ENCODE data around the gene TMX4. TPM values are rescaled to one million over a fixed set of nuclear protein-coding genes. Genes with fewer than 3 reads are reported as not detected.

The TMX4 gene
- total and polyA plus RNA-seq, 2 of the 4 experiments (the other 2 are of a cell fraction): 5.4 to 13.6 TPM

- H3K9me3 ChIP-seq (ENCODE audit: control insufficient read depth, insufficient read depth, low read length): no peaks in the 10 kb centered on the region
- no peaks in the 10 kb centered on the region for H3K36me3 ChIP-seq (ENCODE audit: control insufficient read depth, insufficient read depth, low read length)
- ATAC-seq (ENCODE audit: low read depth): no peak
- H4K8ac ChIP-seq (ENCODE audit: low read depth in 2 of 2, low read length in 2 of 2): no peak overlapping the region
- no peak overlapping the region for H4K5ac ChIP-seq (ENCODE audit: low read depth, low read length)
- no peak overlapping the region for H2BK20ac ChIP-seq (ENCODE audit: low read depth, low read length)
- no peak overlapping the region for H3K9ac ChIP-seq (ENCODE audit: low read depth, low read length)
- dilution Hi-C loops (cut with HindIII; ENCODE audit: low sequenced_read_pairs, unreplicated experiment) (no loop called here), intact Hi-C loops (cut with micrococcal nuclease) (no loop called here), in situ Hi-C loops (cut with MboI; ENCODE audit: low sequenced_read_pairs) (no loop called here)
- H3K4me2 ChIP-seq (ENCODE audit: low read depth, low read length): no peak overlapping the region
- H3K4me1 ChIP-seq (ENCODE audit: control insufficient read depth, insufficient read depth, low read length): no peaks in the 10 kb centered on the region
- ChIA-PET CTCF (interaction anchor here (0.6 kb wide), 1 partner anchor 1200 kb away, joined by 5 read pairs; no protein-coding TSS in a partner anchor), POLR2A (ENCODE audit: unreplicated experiment) (no interaction called here)
- no peak overlapping the region for H3K14ac ChIP-seq (replicated peaks; ENCODE audit: low read depth, low read length)
- H3K9me1 ChIP-seq (ENCODE audit: insufficient read depth, low read length): no peaks in the 10 kb centered on the region
- H4K20me1 ChIP-seq (ENCODE audit: insufficient read depth, low read length): no peaks in the 10 kb centered on the region
- no peak overlapping the region; the same call in 2 of the 3 replicates for H2BK15ac ChIP-seq (ENCODE audit: low read depth, low read length)
- H2BK5ac ChIP-seq (ENCODE audit: low read depth, low read length, poor library complexity, severe bottlenecking): no peak overlapping the region
- no peak overlapping the region for H3K4ac ChIP-seq (ENCODE audit: low read depth, low read length)
- no CpG with 5 or more reads among the region's 10 CpGs for WGBS, 2 experiments (ENCODE audit: extremely low coverage in 2 of 2, insufficient read length in 1 of 2)
- BruUV-seq (replicated peaks): no TSS peak
- H2BK120ac ChIP-seq (ENCODE audit: low read depth, low read length): no peak overlapping the region
- H3K18ac ChIP-seq (ENCODE audit: low read depth, low read length): no peak overlapping the region
- no peak overlapping the region for H3K4me3 ChIP-seq (ENCODE audit: insufficient read depth, low read depth, low read length)
- H4K91ac ChIP-seq (ENCODE audit: insufficient read depth, low read depth, low read length): no peak overlapping the region
- H2AFZ ChIP-seq (replicated peaks; ENCODE audit: low read length, poor library complexity): no peak overlapping the region
- H2AK9ac ChIP-seq (replicated peaks; ENCODE audit: low read depth, low read length, poor library complexity): no peak overlapping the region
- H3K79me1 ChIP-seq (ENCODE audit: low read depth in 1 of 2, low read length in 2 of 2): peaks cover 3 to 8% of the 10 kb centered on the region in 2 experiments
- no peaks in the 10 kb centered on the region; the same call in 1 of the 2 replicates for H3K27me3 ChIP-seq (ENCODE audit: control insufficient read depth, insufficient read depth, low read length)
- H3K56ac ChIP-seq (ENCODE audit: extremely low read depth, insufficient read depth, low read length): no peak overlapping the region
- 0 out of 2 replicates have a peak overlapping the region, but pooled peaks have one; percentile 42 for H3K23ac ChIP-seq (ENCODE audit: low read depth, low read length)
- H2AK5ac ChIP-seq (ENCODE audit: low read depth, low read length): no peak overlapping the region
- no peak for TF ChIP-seq RCOR1 (IDR thresholded peaks at IDR 0.05; ENCODE audit: insufficient replicate concordance, low read length)
- no peak for DNase-seq
- H3K27ac ChIP-seq (ENCODE audit: insufficient read depth, low read length): no peak overlapping the region
Observed at GRCh38 chr20:8021541-8022269, 2.1 kb upstream of the TMX4 start.

Measured in IMR-90 (cell line).